Heart right ventricle (tissue), 16 donors: ENCODE measurements around the gene MYL10. TPM values are rescaled to one million over a fixed set of nuclear protein-coding genes. Genes with fewer than 3 reads are reported as not detected.
"Not testable (repeated sequence)": the region's sequence is repeated elsewhere in the genome, so short reads cannot be mapped to it uniquely, and the experiment has no call there.

Source experiments
- ATAC-seq, 8 donors: fragments of 200-7000 bp; cut with Tn5 transposase; one replicate each; pipeline ENCODE4 v1.9.1; 2020; ENCODE audit warnings: mild to moderate bottlenecking in 8 of 8, moderate library complexity in 8 of 8, moderate number of reproducible peaks in 1 of 8
- DNase-seq, 2 donors: peaks; one replicate each; pipeline ENCODE4 v3.0.0-alpha.2; 2020
- H3K27ac ChIP-seq, 10 donors: fragments of 200-600 bp; sonication (generic) in 2 of 10; one replicate each; pipeline versions ENCODE4 v1.5.0 to v1.8.0; 2020 to 2022; ENCODE audit warnings: mild to moderate bottlenecking in 3 of 10
- H3K27me3 ChIP-seq, 7 donors: fragments of 200-600 bp; one replicate each; pipeline ENCODE4 v1.8.0; 2021 to 2022; ENCODE audit warnings: mild to moderate bottlenecking in 2 of 7
- H3K36me3 ChIP-seq, 9 donors: fragments of 200-600 bp; sonication (generic) in 1 of 9; one replicate each; pipeline versions ENCODE4 v1.5.0 to v1.8.0; 2020 to 2022; ENCODE audit warnings: mild to moderate bottlenecking in 2 of 9
- H3K4me1 ChIP-seq, 9 donors: fragments of 200-600 bp; sonication (generic) in 1 of 9; one replicate each; pipeline versions ENCODE4 v1.5.0 to v1.8.0; 2020 to 2022; ENCODE audit warnings: mild to moderate bottlenecking in 4 of 9
- H3K4me3 ChIP-seq, 10 donors: fragments of 200-600 bp; sonication (generic) in 2 of 10; one replicate each; pipeline versions ENCODE4 v1.5.0 to v1.8.0; 2020 to 2022; ENCODE audit warnings: mild to moderate bottlenecking in 7 of 10, moderate library complexity in 2 of 10
- H3K9me3 ChIP-seq, 11 donors: fragments of 200-600 bp in 10 of 11; sonication (generic) in 2 of 11; one replicate each; pipeline versions ENCODE4 v1.5.0 to v1.8.0; 2013 to 2022; ENCODE audit warnings: mild to moderate bottlenecking in 2 of 11, control low read depth in 1 of 11, moderate library complexity in 1 of 11
- WGBS, 2 donors: extraction: QIAGEN DNeasy Blood & Tissue Kit; methylation state at CpG; one replicate each; pipeline ENCODE4 v1.1.7; 2013; ENCODE audit warnings: inconsistent platforms in 1 of 2; 5-methylcytosine and 5-hydroxymethylcytosine counted together
- intact Hi-C, 10 donors: fragments of 100-400 bp; cut with DNase I; formaldehyde crosslinking; loops; one replicate each; pipeline versions ENCODE4 v1.11.1 to v1.14.2; 2022
- polyA plus RNA-seq, 2 donors: library from polyadenylated mRNA; stranded (reverse); fragments of 200-250 nt; gene quantifications; one replicate each; pipeline ENCODE4 v1.2.3, GENCODE V29; 2013
- total RNA-seq, 10 donors: library from RNA; stranded (reverse); fragmentation: NEBNext Ultra II Directional in 3 of 10; extraction: Animal tissue kit (Norgen Biotek cat#: 25700) in 3 of 10; gene quantifications; one replicate each; pipeline versions ENCODE4 v1.2.1 to v1.2.4, GENCODE V29; 2021 to 2023
- TF ChIP-seq, protein P1 (sequence below), 9 donors: fragments of 200-600 bp; sonication (generic) in 2 of 9; IDR thresholded peaks; one replicate each; pipeline versions ENCODE4 v1.5.0 to v1.8.0; 2021 to 2022; ENCODE audit warnings: antibody characterized with exemption in 9 of 9, mild to moderate bottlenecking in 5 of 9, moderate library complexity in 1 of 9
- donor health status: Arrhythmogenic right ventricular cardiomyopathy.
- donor health status: ischemic (EF 13 %, LVEDD 7.1; RV severe dilation, severe dysfunction).
- donor health status: healthy with polysubstance abuse.
- donor health status: DM: no; HTN: yes; CAD: no.
- donor health status: DM: no; HTN: no; CAD: no.
- donor health status: ischemic (EF 25% LVEDD 6.9; RV normal size, moderate dysfunction).
- donor health status: ischemic (EF 25% LVEDD 5.7; RV mildly dilated, moderate dysfunction).
- donor health status: healthy.
- donor health status: DM: yes; HTN: yes; CAD: no.
- donor health status: Ischemic cardiomyopathy.
- donor health status: ischemic (EF 35%, LVEDD 5.7; RV mildly dilated, moderate dysfunction).
- donor health status: nonischemic (EF 11% LVEDD 7.7; RV severe dilation, severe dysfunction).
- donor health status: DM: yes; HTN: yes; CAD: no.
- donor health status: PGD.
- donor health status: ischemic (EF 29% LVEDD 5.4; RV normal size, mild dysfunction).
- donor health status: nonischemic (EF 23%, LVEDD 6.1; RV moderate dilation, normal function).

Gene MYL10
- total and polyA plus RNA-seq, 12 donors: not detected

DNA sequence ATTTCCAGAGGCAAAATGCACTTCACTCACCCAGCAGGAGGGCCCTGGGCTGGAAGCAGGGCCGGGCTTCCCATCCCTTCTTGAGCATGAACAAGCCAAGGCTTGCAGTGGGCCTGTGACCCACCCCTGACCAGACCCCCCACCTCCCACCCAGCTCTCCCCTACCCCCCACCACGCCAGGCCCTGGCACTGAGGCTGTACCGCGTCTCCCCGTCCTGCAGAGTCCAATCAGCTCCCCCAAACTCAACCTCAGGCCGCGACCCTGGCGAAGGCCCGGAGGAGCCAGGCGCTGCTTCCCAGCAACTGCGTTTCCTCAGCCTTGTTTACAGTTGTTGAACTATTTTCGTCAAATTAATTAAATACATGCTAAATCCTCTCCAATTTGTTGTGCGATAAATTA is 16.9 kb upstream of the MYL10 start:
- peaks cover 0 to 15% (median 0%) of the 10 kb centered on the region in 7 donors for H3K27me3 ChIP-seq
- WGBS, 2 donors: 76 to 91% methylated on average over 13 of the region's 13 CpGs
- TF ChIP-seq, protein P1, sequence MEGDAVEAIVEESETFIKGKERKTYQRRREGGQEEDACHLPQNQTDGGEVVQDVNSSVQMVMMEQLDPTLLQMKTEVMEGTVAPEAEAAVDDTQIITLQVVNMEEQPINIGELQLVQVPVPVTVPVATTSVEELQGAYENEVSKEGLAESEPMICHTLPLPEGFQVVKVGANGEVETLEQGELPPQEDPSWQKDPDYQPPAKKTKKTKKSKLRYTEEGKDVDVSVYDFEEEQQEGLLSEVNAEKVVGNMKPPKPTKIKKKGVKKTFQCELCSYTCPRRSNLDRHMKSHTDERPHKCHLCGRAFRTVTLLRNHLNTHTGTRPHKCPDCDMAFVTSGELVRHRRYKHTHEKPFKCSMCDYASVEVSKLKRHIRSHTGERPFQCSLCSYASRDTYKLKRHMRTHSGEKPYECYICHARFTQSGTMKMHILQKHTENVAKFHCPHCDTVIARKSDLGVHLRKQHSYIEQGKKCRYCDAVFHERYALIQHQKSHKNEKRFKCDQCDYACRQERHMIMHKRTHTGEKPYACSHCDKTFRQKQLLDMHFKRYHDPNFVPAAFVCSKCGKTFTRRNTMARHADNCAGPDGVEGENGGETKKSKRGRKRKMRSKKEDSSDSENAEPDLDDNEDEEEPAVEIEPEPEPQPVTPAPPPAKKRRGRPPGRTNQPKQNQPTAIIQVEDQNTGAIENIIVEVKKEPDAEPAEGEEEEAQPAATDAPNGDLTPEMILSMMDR (IDR thresholded peaks at IDR 0.05): no peak
- no peak overlapping the region for H3K4me3 ChIP-seq
- intact Hi-C loops: no loop called here
- no peak for DNase-seq
- H3K27ac ChIP-seq: no peak overlapping the region
- H3K4me1 ChIP-seq: peaks cover 0 to 7% (median 0%) of the 10 kb centered on the region in 9 donors
- ATAC-seq: no peak
- H3K9me3 ChIP-seq: no peaks in the 10 kb centered on the region
- H3K36me3 ChIP-seq: no peaks in the 10 kb centered on the region

DNA sequence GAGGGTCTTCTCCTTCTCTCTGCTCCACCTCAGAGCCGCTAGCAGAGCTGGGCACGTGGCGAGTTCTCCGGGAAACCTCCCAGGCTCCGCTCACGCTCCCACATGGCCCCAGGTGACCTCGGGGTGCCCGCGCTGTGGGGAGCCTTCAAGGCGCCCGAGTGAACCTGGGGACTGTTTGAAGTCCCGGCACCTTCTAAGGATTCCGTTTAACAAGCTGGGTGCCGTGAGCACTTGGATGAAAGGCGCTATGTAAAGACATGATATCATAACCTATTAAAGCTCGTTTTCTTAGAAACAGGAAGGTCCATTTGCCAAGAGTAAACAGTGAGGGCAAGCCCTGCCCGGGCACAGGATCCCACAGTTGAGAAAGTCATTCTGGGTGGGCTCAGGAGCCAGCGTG is 15.8 kb upstream of the MYL10 start:
- peaks cover 0 to 7% (median 0%) of the 10 kb centered on the region in 9 donors for H3K4me1 ChIP-seq
- H3K9me3 ChIP-seq: no peaks in the 10 kb centered on the region
- intact Hi-C loops: no loop called here
- DNase-seq (no peak), ATAC-seq (peak in 7 of 8 donors; percentile 25 to 62 (median 38))
- no peak overlapping the region for H3K27ac ChIP-seq
- WGBS, 2 donors: 34 to 41% methylated on average over 18 of the region's 18 CpGs
- H3K27me3 ChIP-seq: peaks cover 0 to 11% (median 0%) of the 10 kb centered on the region in 7 donors
- H3K4me3 ChIP-seq: no peak overlapping the region
- TF ChIP-seq, protein P1 (IDR thresholded peaks at IDR 0.05): no peak
- no peaks in the 10 kb centered on the region for H3K36me3 ChIP-seq

DNA sequence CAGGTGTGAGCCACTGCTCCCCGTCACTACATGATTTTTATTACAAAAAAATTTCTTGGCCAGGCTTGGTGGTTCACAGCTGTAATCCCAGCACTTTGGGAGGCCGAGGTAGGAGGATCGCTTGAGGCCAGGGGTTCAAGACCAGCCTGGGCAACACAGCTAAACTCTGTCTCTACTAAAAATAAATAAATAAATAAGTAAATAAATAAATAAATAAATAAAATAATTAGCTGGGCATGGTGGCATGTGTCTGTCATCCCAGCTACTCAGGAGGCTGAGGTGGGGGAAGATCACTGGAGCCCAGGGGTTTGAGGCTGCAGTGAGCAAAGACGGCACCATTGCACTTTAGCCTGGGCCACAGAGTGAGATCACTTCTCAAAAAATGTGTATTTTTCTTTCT is 10.0 kb upstream of the MYL10 start:
- not testable (repeated sequence) for ATAC-seq

DNA sequence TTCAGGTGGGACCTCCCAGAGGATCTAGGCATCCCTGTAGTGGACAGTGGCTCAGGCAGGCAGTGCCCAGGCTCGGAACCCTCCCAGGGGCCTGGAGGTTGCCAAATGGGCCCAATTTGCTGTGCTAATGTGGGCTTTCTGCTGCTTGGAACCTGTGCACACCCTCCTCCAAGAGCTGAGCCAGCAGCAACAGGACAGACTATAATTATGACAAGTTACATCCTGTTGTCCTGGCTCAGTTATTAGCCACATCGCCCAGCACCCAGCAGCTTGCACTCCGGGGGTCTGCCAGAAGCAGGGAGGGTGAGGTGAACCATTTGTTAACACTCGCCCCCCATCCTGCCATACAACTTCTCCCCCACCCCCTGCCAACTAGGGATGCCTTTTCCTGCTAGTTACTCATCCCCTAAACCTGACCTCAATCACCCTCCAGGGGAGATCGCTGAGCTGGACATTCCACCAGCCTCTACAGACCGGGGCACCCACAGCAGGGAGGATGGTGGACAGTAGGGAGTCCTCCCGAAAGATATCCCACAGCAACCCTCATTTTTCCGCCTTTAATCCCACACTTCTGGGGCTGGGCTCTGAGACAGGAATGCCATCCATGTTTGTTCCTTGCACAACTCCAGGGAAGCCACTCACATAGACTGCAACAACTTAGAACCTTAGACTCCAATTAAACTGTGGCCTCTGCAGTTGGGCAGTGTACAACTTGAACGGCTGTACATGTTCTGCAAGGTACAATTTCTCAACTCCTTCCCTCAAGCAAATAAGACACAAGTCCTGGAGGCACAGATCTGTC is 7.9 kb upstream of the MYL10 start:
- DNase-seq (no peak), ATAC-seq (no peak)
- no peak overlapping the region for H3K27ac ChIP-seq
- TF ChIP-seq, protein P1 (IDR thresholded peaks at IDR 0.05): no peak
- peaks cover 0 to 8% (median 0%) of the 10 kb centered on the region in 11 donors for H3K9me3 ChIP-seq
- no peak overlapping the region for H3K4me3 ChIP-seq
- no peaks in the 10 kb centered on the region for H3K36me3 ChIP-seq
- H3K27me3 ChIP-seq: peaks cover 0 to 3% (median 0%) of the 10 kb centered on the region in 7 donors
- intact Hi-C loops: no loop called here
- no peaks in the 10 kb centered on the region for H3K4me1 ChIP-seq
- 63 to 68% methylated on average over 9 of the region's 9 CpGs for WGBS, 2 donors

More for the DNA sequence above, 10.0 kb upstream of the MYL10 start:
- H3K4me1 ChIP-seq, H3K27ac ChIP-seq, intact Hi-C loops, H3K27me3 ChIP-seq, H3K4me3 ChIP-seq, H3K9me3 ChIP-seq, DNase-seq, H3K36me3 ChIP-seq: not testable (repeated sequence)
- WGBS, 2 donors: 93 to 98% methylated on average over 4 of the region's 4 CpGs

DNA sequence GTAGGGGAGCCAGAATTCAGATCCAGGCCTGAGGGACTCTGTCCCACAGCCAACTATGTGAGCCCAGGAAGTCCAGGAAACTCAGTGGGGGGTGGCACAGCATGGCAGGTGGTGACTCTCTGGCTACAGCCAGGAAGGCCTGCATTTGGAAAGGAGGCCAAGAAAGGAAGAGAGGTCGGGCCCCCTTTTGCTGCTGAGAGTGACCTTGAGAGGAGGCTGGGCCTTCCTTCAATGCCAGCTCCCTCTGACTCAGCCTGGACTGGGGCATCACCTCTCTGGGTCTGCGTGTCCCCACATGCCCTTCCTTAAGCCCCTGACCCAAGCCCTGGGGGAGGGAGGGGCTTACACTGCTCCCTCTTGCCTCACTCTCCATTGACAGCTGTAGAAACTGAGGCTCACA is 6.4 kb upstream of the MYL10 start:
- DNase-seq: no peak
- Histone ChIP-seq H3K9me3 (peaks cover 0 to 8% (median 0%) of the 10 kb centered on the region in 11 donors), H3K27ac (no peak overlapping the region), H3K4me1 (peaks cover 0 to 9% (median 0%) of the 10 kb centered on the region in 9 donors), H3K36me3 (no peaks in the 10 kb centered on the region), H3K27me3 (peaks cover 0 to 3% (median 0%) of the 10 kb centered on the region in 7 donors), H3K4me3 (no peak overlapping the region)
- intact Hi-C loops: no loop called here
- TF ChIP-seq, protein P1 (IDR thresholded peaks at IDR 0.05): no peak
- no peak for ATAC-seq
- 81 to 85% methylated on average over 2 of the region's 2 CpGs for WGBS, 2 donors
